ENCODE data around the gene MAPK8IP3. TPM values are rescaled to one million over a fixed set of nuclear protein-coding genes. Genes with fewer than 3 reads are reported as not detected.
"Not testable (repeated sequence)": the region's sequence is repeated elsewhere in the genome, so short reads cannot be mapped to it uniquely, and the experiment has no call there.

The MAPK8IP3 gene
- total RNA-seq, 1 experiment from 2014 or later: 77.4 TPM

- Mint-ChIP-seq H3K36me3 (ENCODE audit: insufficient read depth, unreplicated experiment) (no peaks in the 10 kb centered on the region), H3K9me3 (ENCODE audit: unreplicated experiment) (no peaks in the 10 kb centered on the region), H3K4me3 (ENCODE audit: unreplicated experiment) (no peak within 1 kb of the TSS), H3K27me3 (ENCODE audit: insufficient read depth, unreplicated experiment) (no peaks in the 10 kb centered on the region), H3K27ac (ENCODE audit: low read depth, unreplicated experiment) (no peak within 1 kb of the TSS), H3K4me1 (ENCODE audit: insufficient read depth, unreplicated experiment) (no peaks in the 10 kb centered on the region)
- ChIA-PET POLR2A (interaction anchor here (0.7 to 1.1 kb wide), 2 partner anchors 8 to 11 kb away, joined by 3 to 6 read pairs; partner anchors contain the start of genes NUBP2 and SPSB3), CTCF (interaction anchor here (0.6 kb wide), 2 partner anchors 29 to 483 kb away, joined by 3 read pairs; no protein-coding TSS in a partner anchor)
- no peak for TF ChIP-seq CTCF (IDR thresholded peaks at IDR 0.05; ENCODE audit: unreplicated experiment)
- intact Hi-C loops (cut with micrococcal nuclease): no loop called here
- no TSS peak for BruUV-seq (replicated peaks)
- no peak for DNase-seq (ENCODE audit: unreplicated experiment)
Observed at GRCh38 chr16:1793578-1794220, 87.7 kb downstream of the MAPK8IP3 start, which contains the start of gene IGFALS. IGFALS (minus strand) TSS chr16:1793705; CDS start chr16:1793652, 53 bp downstream.

GRCh38 chr16:1794221-1794871 lies 88.4 kb downstream of the MAPK8IP3 start:
- no TSS peak for BruUV-seq (replicated peaks)
- no peak overlapping the region for H3K4me3 Mint-ChIP-seq (ENCODE audit: unreplicated experiment)
- H3K27ac Mint-ChIP-seq (ENCODE audit: low read depth, unreplicated experiment): no peak overlapping the region
- CTCF ChIA-PET: no interaction called here
- TF ChIP-seq CTCF (IDR thresholded peaks at IDR 0.05; ENCODE audit: unreplicated experiment): no peak
- intact Hi-C loops (cut with micrococcal nuclease): no loop called here
- no peaks in the 10 kb centered on the region for H3K27me3 Mint-ChIP-seq (ENCODE audit: insufficient read depth, unreplicated experiment)
- no peak for DNase-seq (ENCODE audit: unreplicated experiment)
- H3K36me3 Mint-ChIP-seq (ENCODE audit: insufficient read depth, unreplicated experiment): no peaks in the 10 kb centered on the region
- no peaks in the 10 kb centered on the region for H3K9me3 Mint-ChIP-seq (ENCODE audit: unreplicated experiment)
- H3K4me1 Mint-ChIP-seq (ENCODE audit: insufficient read depth, unreplicated experiment): no peaks in the 10 kb centered on the region
- POLR2A ChIA-PET: no interaction called here

GRCh38 chr16:1794908-1795666 lies 89.1 kb downstream of the MAPK8IP3 start:
- no peak overlapping the region for H3K27ac Mint-ChIP-seq (ENCODE audit: low read depth, unreplicated experiment)
- no peak for TF ChIP-seq CTCF (IDR thresholded peaks at IDR 0.05; ENCODE audit: unreplicated experiment)
- BruUV-seq (replicated peaks): no TSS peak
- H3K27me3 Mint-ChIP-seq (ENCODE audit: insufficient read depth, unreplicated experiment): no peaks in the 10 kb centered on the region
- no peak for DNase-seq (ENCODE audit: unreplicated experiment)
- POLR2A ChIA-PET: interaction anchor here (3.0 kb wide), 1 partner anchor 12 kb away, joined by 14 read pairs; the partner anchor contains the start of genes NUBP2 and SPSB3
- H3K4me1 Mint-ChIP-seq (ENCODE audit: insufficient read depth, unreplicated experiment): no peaks in the 10 kb centered on the region
- no peaks in the 10 kb centered on the region for H3K9me3 Mint-ChIP-seq (ENCODE audit: unreplicated experiment)
- no peaks in the 10 kb centered on the region for H3K36me3 Mint-ChIP-seq (ENCODE audit: insufficient read depth, unreplicated experiment)
- intact Hi-C loops (cut with micrococcal nuclease): no loop called here
- CTCF ChIA-PET: no interaction called here
- H3K4me3 Mint-ChIP-seq (ENCODE audit: unreplicated experiment): no peak overlapping the region

- CTCF ChIA-PET: not testable (repeated sequence)
Observed at GRCh38 chr16:1799263-1799662, 93.3 kb downstream of the MAPK8IP3 start.

More at GRCh38 chr16:1799263-1799662, 93.3 kb downstream of the MAPK8IP3 start:
- H3K4me3 Mint-ChIP-seq (ENCODE audit: unreplicated experiment); BruUV-seq (replicated peaks); H3K27me3 Mint-ChIP-seq (ENCODE audit: insufficient read depth, unreplicated experiment); H3K9me3 Mint-ChIP-seq (ENCODE audit: unreplicated experiment); H3K36me3 Mint-ChIP-seq (ENCODE audit: insufficient read depth, unreplicated experiment); H3K27ac Mint-ChIP-seq (ENCODE audit: low read depth, unreplicated experiment); intact Hi-C loops (cut with micrococcal nuclease); DNase-seq (ENCODE audit: unreplicated experiment); POLR2A ChIA-PET; H3K4me1 Mint-ChIP-seq (ENCODE audit: insufficient read depth, unreplicated experiment): not testable (repeated sequence)

Data from MCF 10A (cell line).